GM12878 (cell line): ENCODE results near the gene FAM53B.

Experiments used
- CREB1 ChIP-seq: IDR thresholded peaks from 2 replicates; pipeline ENCODE4 v1.6.1; 2012; ENCODE audit warnings: low read depth, mild to moderate bottlenecking, inconsistent platforms
- CTCF ChIP-seq, 3 experiments: IDR thresholded peaks in 2 of 3; conservative IDR thresholded peaks in 1 of 3; 2 replicates each; pipeline ENCODE4 v1.5.1; 2011; ENCODE audit warnings: low read depth in 3 of 3, low read length in 3 of 3, mild to moderate bottlenecking in 3 of 3, control low read depth in 2 of 3, moderate library complexity in 2 of 3, inconsistent platforms in 1 of 3, mixed read lengths in 1 of 3; ENCODE audit not compliant: control insufficient read depth in 2 of 3, insufficient read depth in 1 of 3; ENCODE audit errors: extremely low read depth in 1 of 3
- HCFC1 ChIP-seq: fragments of 150-350 bp; IDR thresholded peaks from 2 replicates; pipeline ENCODE4 v1.6.1; 2014; ENCODE audit warnings: low read length
- POLR2A ChIP-seq: IDR thresholded peaks from 2 replicates; pipeline ENCODE4 v1.6.1; 2011; ENCODE audit warnings: low read depth, mild to moderate bottlenecking, low read length
- SIN3A ChIP-seq: IDR thresholded peaks from 2 replicates; pipeline ENCODE4 v1.6.1; 2012; ENCODE audit warnings: low read depth, low read length, improper control_type of control experiment
- TAF1 ChIP-seq: IDR thresholded peaks from 2 replicates; pipeline ENCODE4 v1.6.1; 2011; ENCODE audit warnings: mild to moderate bottlenecking, low read depth, low read length, borderline replicate concordance

GRCh38 chr10:124622158-124622557 is 122.0 kb downstream of the FAM53B start:
- TF ChIP-seq TAF1: no peak
- no peak for TF ChIP-seq POLR2A
- TF ChIP-seq HCFC1: no peak
- no peak for TF ChIP-seq CTCF (IDR thresholded peaks at IDR 0.05 in 2 of 3, conservative IDR thresholded peaks at IDR 0.05 in 1 of 3; ENCODE audit: control insufficient read depth in 2 of 3, extremely low read depth in 1 of 3, insufficient read depth in 1 of 3, low read depth in 3 of 3, low read length in 3 of 3)
- no peak for TF ChIP-seq CREB1
- no peak for TF ChIP-seq SIN3A
